LNCAP (cell line): ENCODE data around the gene TMEM127.

Experiments
- CTCF ChIP-seq: fragments of 450-650 bp; IDR thresholded peaks from 2 replicates; pipeline ENCODE4 v1.5.1; 2017; ENCODE audit warnings: mild to moderate bottlenecking

TMEM127 gene

GRCh38 chr2:96301865-96302264 is 36.1 kb upstream of the TMEM127 start:
- TF ChIP-seq CTCF = no peak

- TF ChIP-seq CTCF = no peak
Observed at GRCh38 chr2:96296925-96297324, 31.1 kb upstream of the TMEM127 start.

- no peak for TF ChIP-seq CTCF
Observed at GRCh38 chr2:96291751-96292150, 26.0 kb upstream of the TMEM127 start.

- TF ChIP-seq CTCF = no peak
Observed at GRCh38 chr2:96287273-96287856, 21.6 kb upstream of the TMEM127 start.

GRCh38 chr2:96276787-96277499 is 11.1 kb upstream of the TMEM127 start:
- TF ChIP-seq CTCF = no peak

- TF ChIP-seq CTCF = no peak
Observed at GRCh38 chr2:96274355-96275056, 8.7 kb upstream of the TMEM127 start.

- no peak for TF ChIP-seq CTCF
Observed at GRCh38 chr2:96273763-96274162, 8.0 kb upstream of the TMEM127 start.
